SU-DHL-6 (cell line): Measurements from ENCODE around the gene PLCB1.

Experiments used
- H2AFZ ChIP-seq: fragments of 200-600 bp; sonication (generic); 2 replicates; pipeline ENCODE4 v1.6.1; 2014; ENCODE audit warnings: low read depth, mild to moderate bottlenecking, moderate library complexity, mixed read lengths, antibody characterized with exemption, low read length; ENCODE audit not compliant: severe bottlenecking
- H3F3A ChIP-seq: fragments of 200-600 bp; shearing (Covaris generic); 2 replicates; pipeline ENCODE4 v1.6.0; 2016; ENCODE audit warnings: antibody characterized with exemption, mild to moderate bottlenecking; ENCODE audit not compliant: insufficient read depth
- H3K27ac ChIP-seq: fragments of 200-600 bp; sonication (generic); 2 replicates; pipeline ENCODE4 v1.5.1; 2016; ENCODE audit warnings: low read depth, mild to moderate bottlenecking, low read length, moderate library complexity, mixed read lengths
- H3K27me3 ChIP-seq: fragments of 200-600 bp; sonication (generic), shearing (Covaris generic); 2 replicates; pipeline ENCODE4 v1.6.0; 2014; ENCODE audit warnings: mild to moderate bottlenecking, low read length
- H3K36me3 ChIP-seq: fragments of 200-600 bp; sonication (generic); 2 replicates; pipeline ENCODE4 v1.6.1; 2014; ENCODE audit warnings: mild to moderate bottlenecking, low read length, mixed read lengths
- H3K4me2 ChIP-seq: fragments of 300-600, 200-600 bp; shearing (Covaris generic), sonication (generic); 2 replicates; pipeline ENCODE4 v1.6.0; 2014; ENCODE audit warnings: low read length, low read depth, mild to moderate bottlenecking; ENCODE audit not compliant: poor library complexity, severe bottlenecking
- H3K4me3 ChIP-seq: fragments of 200-600 bp; sonication (generic); 2 replicates; pipeline ENCODE4 v1.5.1; 2014; ENCODE audit warnings: antibody characterized with exemption, low read length, mild to moderate bottlenecking, mixed read lengths; ENCODE audit not compliant: insufficient read depth, poor library complexity, severe bottlenecking
- H3K79me2 ChIP-seq: fragments of 200-600 bp; sonication (generic); 2 replicates; pipeline ENCODE4 v1.6.1; 2014; ENCODE audit warnings: mild to moderate bottlenecking, low read length, moderate library complexity; ENCODE audit not compliant: insufficient read depth
- H3K9ac ChIP-seq: fragments of 200-600 bp; sonication (generic); 2 replicates; pipeline ENCODE4 v1.7.0; 2014; ENCODE audit warnings: mild to moderate bottlenecking, low read length
- H3K9me2 ChIP-seq: fragments of 200-600 bp; sonication (generic); replicated peaks from 2 replicates; pipeline ENCODE4 v1.6.1; 2014; ENCODE audit warnings: low read length; ENCODE audit not compliant: insufficient read depth
- H3K9me3 ChIP-seq: fragments of 200-600 bp; sonication (generic); 2 replicates; pipeline ENCODE4 v1.6.1; 2014; ENCODE audit warnings: low read length, mixed read lengths; ENCODE audit not compliant: insufficient read depth
- H4K20me1 ChIP-seq: fragments of 200-600 bp; sonication (generic); 2 replicates; pipeline ENCODE4 v1.6.1; 2014; ENCODE audit warnings: low read depth, mild to moderate bottlenecking, antibody characterized with exemption, low read length, moderate library complexity, mixed read lengths
- CTCF ChIP-seq: fragments of 200-600 bp; sonication (generic); IDR thresholded peaks from one replicate; pipeline ENCODE4 v1.5.1; 2017; ENCODE audit warnings: antibody characterized with exemption, mild to moderate bottlenecking, low read length, moderate library complexity; ENCODE audit not compliant: insufficient read depth, poor library complexity, severe bottlenecking
- EZH2phosphoT487 ChIP-seq: fragments of 200-600 bp; sonication (generic), shearing (Covaris generic); conservative IDR thresholded peaks from 2 replicates; pipeline ENCODE4 v1.6.1; 2018; ENCODE audit warnings: mild to moderate bottlenecking, antibody characterized with exemption, low read length, moderate library complexity, mixed read lengths

The PLCB1 gene

GRCh38 chr20:8912096-8912495 is 780.0 kb downstream of the PLCB1 start:
- H3K9ac ChIP-seq, result no peak overlapping the region
- H3F3A ChIP-seq, result no peaks in the 10 kb centered on the region
- no peaks in the 10 kb centered on the region for H3K9me3 ChIP-seq
- no peaks in the 10 kb centered on the region for H3K79me2 ChIP-seq
- no peaks in the 10 kb centered on the region for H3K27me3 ChIP-seq
- H3K4me3 ChIP-seq, result no peak overlapping the region
- H3K27ac ChIP-seq, result no peak overlapping the region
- no peak overlapping the region for H2AFZ ChIP-seq
- no peaks in the 10 kb centered on the region for H3K9me2 ChIP-seq
- TF ChIP-seq CTCF (no peak), EZH2phosphoT487 (no peak)
- H3K36me3 ChIP-seq, result no peaks in the 10 kb centered on the region
- H3K4me2 ChIP-seq, result no peak overlapping the region
- H4K20me1 ChIP-seq, result no peaks in the 10 kb centered on the region

GRCh38 chr20:8912731-8913130 is 780.7 kb downstream of the PLCB1 start:
- Histone ChIP-seq H3K9me2 (no peaks in the 10 kb centered on the region), H3K9me3 (no peaks in the 10 kb centered on the region), H2AFZ (no peak overlapping the region), H3K27me3 (no peaks in the 10 kb centered on the region), H3F3A (no peaks in the 10 kb centered on the region), H3K36me3 (no peaks in the 10 kb centered on the region), H3K79me2 (no peaks in the 10 kb centered on the region), H3K27ac (no peak overlapping the region), H3K9ac (no peak overlapping the region), H3K4me3 (no peak overlapping the region), H3K4me2 (no peak overlapping the region), H4K20me1 (no peaks in the 10 kb centered on the region)
- TF ChIP-seq CTCF (no peak), EZH2phosphoT487 (no peak)

GRCh38 chr20:8913456-8913855 is 781.4 kb downstream of the PLCB1 start:
- no peak overlapping the region for H3K9ac ChIP-seq
- no peaks in the 10 kb centered on the region for H3K36me3 ChIP-seq
- H4K20me1 ChIP-seq, result no peaks in the 10 kb centered on the region
- H3K27ac ChIP-seq, result no peak overlapping the region
- no peak for TF ChIP-seq CTCF
- no peak for TF ChIP-seq EZH2phosphoT487
- H3F3A ChIP-seq, result no peaks in the 10 kb centered on the region
- H3K4me2 ChIP-seq, result no peak overlapping the region
- H3K9me2 ChIP-seq, result no peaks in the 10 kb centered on the region
- H2AFZ ChIP-seq, result no peak overlapping the region
- no peaks in the 10 kb centered on the region for H3K9me3 ChIP-seq
- no peaks in the 10 kb centered on the region for H3K79me2 ChIP-seq
- no peak overlapping the region for H3K4me3 ChIP-seq
- no peaks in the 10 kb centered on the region for H3K27me3 ChIP-seq
